ENCODE measurements around the gene CAMTA1.

The CAMTA1 gene

GRCh38 chr1:6782151-6782550, 3.1 kb upstream of the CAMTA1 start:
- Histone ChIP-seq H3K9me3 (ENCODE audit: insufficient read depth, low read depth, low read length) (no peaks in the 10 kb centered on the region), H3K4me1 (ENCODE audit: insufficient read depth, low read length) (peaks cover 12% of the 10 kb centered on the region)

DNA sequence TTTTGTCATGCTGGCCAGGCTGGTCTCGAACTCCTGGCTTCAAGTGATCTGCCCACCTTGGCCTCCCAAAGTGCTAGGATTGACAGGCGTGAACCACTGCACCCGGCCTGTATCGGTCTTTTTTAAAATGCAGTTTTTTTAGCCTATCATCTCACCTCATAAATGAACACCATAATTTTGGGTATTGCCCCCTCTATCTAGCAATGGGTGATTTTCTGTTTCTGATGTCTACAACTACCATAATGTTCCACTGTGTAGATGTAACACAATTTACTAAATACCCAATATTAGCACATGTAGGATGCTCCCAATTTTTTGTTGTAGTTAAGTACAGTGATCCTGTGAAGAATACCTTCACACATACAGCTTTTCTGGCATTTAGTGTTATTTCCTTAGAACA, 2.0 kb upstream of the CAMTA1 start:
- Histone ChIP-seq H3K36me3 (ENCODE audit: insufficient read depth, low read depth, low read length) (peaks cover 1% of the 10 kb centered on the region; the same call in 1 of the 2 replicates), H3K9me3 (ENCODE audit: insufficient read depth, low read depth, low read length) (no peaks in the 10 kb centered on the region), H3K27ac (ENCODE audit: low read length) (no peak overlapping the region), H3K9ac (ENCODE audit: low read depth, low read length) (peak overlapping the region; percentile 82; the same call in 1 of the 2 replicates), H3K4me1 (ENCODE audit: insufficient read depth, low read length) (peaks cover 14% of the 10 kb centered on the region), H3K27me3 (ENCODE audit: insufficient read depth, low read length) (no peaks in the 10 kb centered on the region), H3K4me3 (ENCODE audit: low read length) (peak overlapping the region; percentile 82)

More at GRCh38 chr1:6782151-6782550, 3.1 kb upstream of the CAMTA1 start:
- H3K36me3 ChIP-seq (ENCODE audit: insufficient read depth, low read depth, low read length), result no peaks in the 10 kb centered on the region
- H3K9ac ChIP-seq (ENCODE audit: low read depth, low read length), result no peak overlapping the region
- H3K27ac ChIP-seq (ENCODE audit: low read length), result no peak overlapping the region
- no peaks in the 10 kb centered on the region for H3K27me3 ChIP-seq (ENCODE audit: insufficient read depth, low read length)
- H3K4me3 ChIP-seq (ENCODE audit: low read length), result no peak overlapping the region

DNA sequence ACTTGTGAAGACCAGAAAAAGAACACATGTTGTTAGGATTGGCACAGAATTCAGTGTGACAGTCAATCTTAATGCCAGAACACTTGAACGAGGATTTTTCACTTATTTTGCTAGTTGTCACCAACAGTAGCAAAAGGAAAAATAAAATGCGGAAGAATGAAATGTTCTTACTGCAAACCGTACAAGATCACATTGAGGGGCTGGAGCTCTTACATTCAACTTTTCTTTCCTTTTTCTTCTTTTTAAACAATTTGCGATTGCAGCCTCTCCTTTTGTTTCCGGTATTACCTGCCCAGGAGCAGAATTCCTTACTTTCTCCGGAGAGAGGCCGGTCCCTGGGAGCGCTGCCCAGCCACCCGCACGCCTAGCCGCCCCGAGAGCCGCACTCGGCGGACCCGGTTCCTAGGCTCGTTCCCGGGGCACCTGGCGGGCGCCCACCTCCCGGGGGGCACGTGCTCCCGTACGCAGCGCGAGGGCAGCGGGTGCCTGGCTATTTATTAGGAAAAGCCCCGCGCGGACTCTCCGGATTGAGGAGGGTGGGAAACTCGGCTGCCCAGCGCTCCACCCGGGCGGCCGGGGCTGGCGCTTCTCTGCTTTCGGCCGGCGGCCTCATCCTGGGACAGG, 1.2 kb upstream of the CAMTA1 start:
- no peaks in the 10 kb centered on the region for H3K27me3 ChIP-seq (ENCODE audit: insufficient read depth, low read length)
- peak overlapping the region; percentile 29 for H3K27ac ChIP-seq (ENCODE audit: low read length)
- peaks cover 2% of the 10 kb centered on the region; the same call in 1 of the 2 replicates for H3K36me3 ChIP-seq (ENCODE audit: insufficient read depth, low read depth, low read length)
- peaks cover 14% of the 10 kb centered on the region for H3K4me1 ChIP-seq (ENCODE audit: insufficient read depth, low read length)
- H3K9me3 ChIP-seq (ENCODE audit: insufficient read depth, low read depth, low read length), result no peaks in the 10 kb centered on the region
- peak overlapping the region; percentile 82 for H3K9ac ChIP-seq (ENCODE audit: low read depth, low read length)
- peak overlapping the region; percentile 82 for H3K4me3 ChIP-seq (ENCODE audit: low read length)

GRCh38 chr1:6784560-6785317, 515 bp upstream of the CAMTA1 start:
- no peaks in the 10 kb centered on the region for H3K27me3 ChIP-seq (ENCODE audit: insufficient read depth, low read length)
- no peaks in the 10 kb centered on the region for H3K9me3 ChIP-seq (ENCODE audit: insufficient read depth, low read depth, low read length)
- peak overlapping the region; percentile 82 for H3K9ac ChIP-seq (ENCODE audit: low read depth, low read length)
- H3K27ac ChIP-seq (ENCODE audit: low read length), result no peak overlapping the region
- H3K4me3 ChIP-seq (ENCODE audit: low read length), result peak overlapping the region; percentile 82
- peaks cover 2% of the 10 kb centered on the region; the same call in 1 of the 2 replicates for H3K36me3 ChIP-seq (ENCODE audit: insufficient read depth, low read depth, low read length)
- H3K4me1 ChIP-seq (ENCODE audit: insufficient read depth, low read length), result peaks cover 14% of the 10 kb centered on the region

DNA sequence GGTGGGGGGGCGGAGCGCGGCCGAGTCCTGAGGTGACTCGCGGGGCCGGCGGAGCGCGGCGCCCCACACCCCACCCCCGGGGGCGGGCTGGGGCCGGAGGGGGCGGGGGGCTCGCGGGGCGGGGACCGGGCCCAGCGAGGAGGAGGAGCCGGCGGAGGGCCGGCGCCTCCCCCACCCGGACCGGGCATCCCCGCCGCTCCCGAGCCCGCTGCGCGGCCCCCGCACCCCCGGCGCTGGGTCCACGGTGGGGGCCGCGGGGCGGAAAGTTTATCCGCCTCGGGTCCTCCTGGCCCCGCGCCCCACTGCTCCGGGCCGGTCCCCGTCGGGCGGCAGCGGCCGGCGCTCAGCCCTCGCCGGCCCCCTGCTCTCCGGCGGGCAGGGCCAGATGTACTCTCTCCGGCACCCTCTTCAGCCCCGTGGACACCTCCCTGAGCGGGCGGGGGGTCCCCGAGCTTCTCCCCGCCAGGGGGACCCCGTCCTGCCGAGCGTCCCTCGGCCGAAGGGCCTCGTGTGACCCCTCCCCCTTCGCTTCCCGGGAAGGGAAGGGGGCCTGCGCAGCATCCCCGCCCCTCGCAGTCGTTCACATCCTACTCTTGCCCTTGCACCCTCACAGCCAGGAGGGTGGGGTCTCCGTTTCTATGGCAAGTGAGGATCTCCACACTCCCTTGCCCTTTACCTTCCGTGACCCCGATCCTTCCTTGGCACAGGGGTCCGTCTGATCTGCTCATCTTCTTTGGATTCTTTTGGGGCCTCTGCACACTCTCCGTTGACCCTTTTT, 663 bp downstream of the CAMTA1 start:
- H3K4me1 ChIP-seq (ENCODE audit: insufficient read depth, low read length), result peaks cover 14% of the 10 kb centered on the region

DNA sequence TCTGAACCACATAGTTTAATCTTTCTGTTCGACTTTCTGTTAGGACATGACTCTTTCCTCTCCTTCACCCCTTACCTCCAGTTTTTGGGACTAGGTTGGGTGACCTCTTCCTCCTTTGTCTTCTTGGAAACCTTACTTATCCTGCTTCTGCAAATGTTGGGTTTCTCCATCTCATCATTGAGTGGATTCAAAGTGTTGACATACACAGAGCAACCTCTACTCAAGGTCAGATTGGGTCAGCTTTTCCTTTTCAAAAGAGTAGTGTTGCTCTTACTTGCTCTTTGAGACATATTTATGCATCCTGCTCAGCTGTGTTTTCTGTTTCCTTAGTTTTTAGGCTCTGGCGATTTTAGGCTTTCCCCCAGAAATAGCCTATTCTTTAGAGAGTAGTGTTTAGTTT, 3.7 kb downstream of the CAMTA1 start:
- H3K9ac ChIP-seq (ENCODE audit: low read depth, low read length), result no peak overlapping the region
- H3K27ac ChIP-seq (ENCODE audit: low read length), result no peak overlapping the region
- peaks cover 11% of the 10 kb centered on the region for H3K4me1 ChIP-seq (ENCODE audit: insufficient read depth, low read length)
- peaks cover 16% of the 10 kb centered on the region for H3K36me3 ChIP-seq (ENCODE audit: insufficient read depth, low read depth, low read length)
- H3K9me3 ChIP-seq (ENCODE audit: insufficient read depth, low read depth, low read length), result no peaks in the 10 kb centered on the region
- H3K27me3 ChIP-seq (ENCODE audit: insufficient read depth, low read length), result no peaks in the 10 kb centered on the region
- no peak overlapping the region for H3K4me3 ChIP-seq (ENCODE audit: low read length)

More for the DNA sequence above, 663 bp downstream of the CAMTA1 start:
- no peaks in the 10 kb centered on the region for H3K27me3 ChIP-seq (ENCODE audit: insufficient read depth, low read length)
- H3K4me3 ChIP-seq (ENCODE audit: low read length), result peak overlapping the region; percentile 95
- no peak overlapping the region for H3K27ac ChIP-seq (ENCODE audit: low read length)
- no peaks in the 10 kb centered on the region for H3K9me3 ChIP-seq (ENCODE audit: insufficient read depth, low read depth, low read length)
- H3K9ac ChIP-seq (ENCODE audit: low read depth, low read length), result peak overlapping the region; percentile 85; the same call in 1 of the 2 replicates
- H3K36me3 ChIP-seq (ENCODE audit: insufficient read depth, low read depth, low read length), result peaks cover 2% of the 10 kb centered on the region; the same call in 1 of the 2 replicates

DNA sequence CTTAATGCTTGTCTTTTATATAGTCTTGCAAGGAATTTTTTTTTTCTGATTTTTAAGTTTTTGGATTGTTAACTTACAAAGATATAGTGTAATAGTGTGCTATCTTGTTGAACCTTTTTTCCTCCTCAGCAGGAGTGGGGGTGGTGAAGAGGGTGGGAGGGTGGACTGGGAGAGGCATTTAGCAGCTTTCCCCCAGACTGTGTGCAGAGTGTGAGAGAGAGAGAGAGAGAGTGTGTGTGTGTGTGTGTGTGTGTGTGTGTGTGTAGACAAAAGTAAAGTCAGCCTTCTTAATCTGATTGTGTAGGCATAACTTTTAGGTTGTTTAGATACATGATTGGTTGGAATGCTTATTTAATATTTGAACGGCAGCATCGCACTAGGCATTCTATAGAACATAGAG, 4.9 kb downstream of the CAMTA1 start:
- H3K4me1 ChIP-seq (ENCODE audit: insufficient read depth, low read length), result peaks cover 11% of the 10 kb centered on the region

GRCh38 chr1:6794164-6794563, 8.9 kb downstream of the CAMTA1 start:
- H3K36me3 ChIP-seq (ENCODE audit: insufficient read depth, low read depth, low read length), result peaks cover 20% of the 10 kb centered on the region
- no peak overlapping the region for H3K4me3 ChIP-seq (ENCODE audit: low read length)
- no peak overlapping the region for H3K27ac ChIP-seq (ENCODE audit: low read length)
- H3K9me3 ChIP-seq (ENCODE audit: insufficient read depth, low read depth, low read length), result no peaks in the 10 kb centered on the region
- H3K27me3 ChIP-seq (ENCODE audit: insufficient read depth, low read length), result no peaks in the 10 kb centered on the region
- H3K4me1 ChIP-seq (ENCODE audit: insufficient read depth, low read length), result no peaks in the 10 kb centered on the region; the same call in 1 of the 2 replicates
- H3K9ac ChIP-seq (ENCODE audit: low read depth, low read length), result no peak overlapping the region

More for the DNA sequence above, 4.9 kb downstream of the CAMTA1 start:
- no peak overlapping the region for H3K9ac ChIP-seq (ENCODE audit: low read depth, low read length)
- H3K27ac ChIP-seq (ENCODE audit: low read length), result no peak overlapping the region
- H3K36me3 ChIP-seq (ENCODE audit: insufficient read depth, low read depth, low read length), result peaks cover 16% of the 10 kb centered on the region
- H3K4me3 ChIP-seq (ENCODE audit: low read length), result no peak overlapping the region
- H3K27me3 ChIP-seq (ENCODE audit: insufficient read depth, low read length), result no peaks in the 10 kb centered on the region
- H3K9me3 ChIP-seq (ENCODE audit: insufficient read depth, low read depth, low read length), result no peaks in the 10 kb centered on the region

DNA sequence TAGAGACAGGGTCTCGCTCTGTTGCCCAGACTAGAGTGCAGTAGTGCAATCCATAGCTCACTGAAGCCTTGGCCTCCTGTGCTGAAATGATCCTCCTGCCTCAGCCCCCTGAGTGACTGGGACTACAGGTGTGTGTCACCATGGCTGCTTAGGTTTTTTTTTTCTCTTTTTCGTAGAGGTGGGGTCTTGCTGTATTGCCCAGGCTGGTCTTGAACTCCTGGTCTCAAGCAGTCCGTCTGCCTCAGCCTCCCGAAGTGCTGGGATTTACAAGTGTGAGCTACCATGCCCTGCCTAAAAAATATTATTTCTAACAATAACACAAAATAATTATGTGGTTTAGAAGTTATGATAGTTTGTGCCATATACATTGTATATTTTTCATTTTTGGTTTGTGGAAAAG, 9.9 kb downstream of the CAMTA1 start:
- H3K9me3 ChIP-seq (ENCODE audit: insufficient read depth, low read depth, low read length), result no peaks in the 10 kb centered on the region
- H3K27ac ChIP-seq (ENCODE audit: low read length), result no peak overlapping the region
- H3K27me3 ChIP-seq (ENCODE audit: insufficient read depth, low read length), result no peaks in the 10 kb centered on the region
- no peak overlapping the region for H3K9ac ChIP-seq (ENCODE audit: low read depth, low read length)
- H3K36me3 ChIP-seq (ENCODE audit: insufficient read depth, low read depth, low read length), result peaks cover 20% of the 10 kb centered on the region
- H3K4me1 ChIP-seq (ENCODE audit: insufficient read depth, low read length), result no peaks in the 10 kb centered on the region; the same call in 1 of the 2 replicates
- H3K4me3 ChIP-seq (ENCODE audit: low read length), result no peak overlapping the region

DNA sequence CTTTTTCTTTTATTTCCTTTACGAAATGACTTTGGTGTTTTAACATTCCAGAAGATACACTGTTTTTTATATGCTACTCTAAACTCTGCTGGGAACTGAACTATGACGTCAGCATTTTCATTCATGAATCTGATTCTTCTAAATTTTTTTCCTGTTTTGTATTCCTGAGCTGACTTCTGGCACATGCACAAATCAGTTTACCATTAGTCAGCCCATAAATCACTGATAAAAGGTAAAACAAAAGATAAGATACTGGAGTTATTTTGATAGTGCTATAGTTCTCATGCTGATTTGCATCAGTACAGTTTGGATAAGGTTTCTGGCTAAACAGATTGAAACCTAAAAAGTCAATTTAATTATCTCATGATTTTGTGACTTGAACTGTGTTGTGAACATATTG, 10.4 kb downstream of the CAMTA1 start:
- Histone ChIP-seq H3K4me1 (ENCODE audit: insufficient read depth, low read length) (no peaks in the 10 kb centered on the region), H3K4me3 (ENCODE audit: low read length) (no peak overlapping the region), H3K27me3 (ENCODE audit: insufficient read depth, low read length) (no peaks in the 10 kb centered on the region), H3K27ac (ENCODE audit: low read length) (no peak overlapping the region), H3K36me3 (ENCODE audit: insufficient read depth, low read depth, low read length) (peaks cover 20% of the 10 kb centered on the region), H3K9me3 (ENCODE audit: insufficient read depth, low read depth, low read length) (no peaks in the 10 kb centered on the region), H3K9ac (ENCODE audit: low read depth, low read length) (no peak overlapping the region)

DNA sequence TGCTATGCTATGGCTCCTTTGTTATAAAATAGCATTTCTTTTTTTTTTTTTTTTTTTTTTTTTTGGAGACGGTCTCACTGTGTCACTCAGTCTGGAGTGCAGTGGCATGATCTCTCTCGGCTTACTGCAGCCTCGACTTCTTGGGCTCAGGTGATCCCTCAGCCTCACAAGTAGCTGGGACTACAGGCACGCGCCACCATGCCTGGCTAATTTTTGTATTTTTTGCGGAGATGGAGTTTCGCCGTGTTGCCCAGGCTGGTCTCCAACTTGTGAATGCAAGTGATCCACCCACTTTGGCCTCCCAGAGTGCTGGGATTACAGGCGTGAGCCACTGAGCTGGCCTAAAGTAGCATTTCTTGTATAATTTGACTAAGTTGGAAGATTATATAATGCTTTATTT, 10.8 kb downstream of the CAMTA1 start:
- H3K27ac ChIP-seq (ENCODE audit: low read length), result no peak overlapping the region
- peaks cover 20% of the 10 kb centered on the region for H3K36me3 ChIP-seq (ENCODE audit: insufficient read depth, low read depth, low read length)
- no peak overlapping the region for H3K4me3 ChIP-seq (ENCODE audit: low read length)
- H3K9ac ChIP-seq (ENCODE audit: low read depth, low read length), result no peak overlapping the region
- H3K4me1 ChIP-seq (ENCODE audit: insufficient read depth, low read length), result no peaks in the 10 kb centered on the region
- no peaks in the 10 kb centered on the region for H3K9me3 ChIP-seq (ENCODE audit: insufficient read depth, low read depth, low read length)
- no peaks in the 10 kb centered on the region for H3K27me3 ChIP-seq (ENCODE audit: insufficient read depth, low read length)
